ENCODE measurements around the gene COBL.

Gene COBL

DNA sequence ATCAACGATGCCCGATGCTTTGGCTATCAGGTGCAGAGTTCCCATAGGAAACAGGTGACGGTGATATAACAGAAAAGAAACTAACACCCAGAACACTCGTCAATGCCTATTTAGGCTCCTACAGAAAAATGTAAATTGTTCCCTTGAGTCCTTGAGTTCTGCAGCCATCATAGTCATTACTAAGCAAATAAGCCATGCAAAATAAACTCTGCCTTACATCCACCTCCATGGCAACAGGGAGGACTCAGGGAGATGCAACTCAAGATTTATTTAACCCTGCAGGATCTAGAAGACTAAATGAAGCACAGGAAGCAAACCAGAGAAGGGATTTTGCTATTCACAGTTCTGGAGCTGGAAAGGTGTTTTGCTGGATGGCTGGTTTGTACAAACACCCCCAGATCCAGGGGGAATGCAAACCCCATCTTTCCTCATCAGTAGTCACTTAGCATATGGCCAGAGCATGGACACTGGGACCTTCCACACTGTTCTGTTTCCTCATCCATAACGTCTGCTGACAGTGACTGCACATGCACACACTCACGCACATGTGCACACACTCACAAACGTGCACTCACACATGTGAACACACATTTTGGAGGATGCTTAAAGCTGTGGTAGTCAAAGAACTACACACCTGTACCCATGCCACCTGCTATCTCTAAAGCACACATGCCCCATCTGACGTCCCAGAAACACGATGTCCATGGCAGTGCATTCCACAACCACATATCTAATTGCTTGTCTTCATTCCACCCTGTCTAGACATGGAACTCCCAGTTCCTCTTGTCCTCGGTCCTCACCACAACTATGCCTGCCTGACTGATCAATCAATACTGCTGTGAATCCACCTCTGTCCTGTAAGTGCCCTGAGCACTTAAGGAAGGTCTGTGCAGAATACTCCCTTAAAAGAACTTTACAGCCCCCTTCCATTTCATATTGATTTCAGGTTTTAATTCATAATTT, 178.2 kb downstream of the COBL start:
- no peak for DNase-seq
- Histone ChIP-seq H3K9me3 (ENCODE audit: control extremely low read depth in 1 of 5, control insufficient read depth in 4 of 5, insufficient read depth in 2 of 5, low read depth in 1 of 5, low read length in 4 of 5) (peaks cover 0 to 5% (median 0%) of the 10 kb centered on the region in 5 experiments), H3K4me3 (ENCODE audit: control insufficient read depth in 1 of 7, extremely low read depth in 1 of 7, insufficient read depth in 4 of 7, low read depth in 2 of 7, low read length in 6 of 7) (no peak overlapping the region), H3K27me3 (replicated peaks in 2 of 5; ENCODE audit: control insufficient read depth in 4 of 5, insufficient read depth in 5 of 5, low read length in 4 of 5) (peaks cover 0 to 2% (median 0%) of the 10 kb centered on the region in 5 experiments), H3K27ac (ENCODE audit: insufficient read depth in 1 of 2, low read depth in 1 of 2, low read length in 2 of 2, poor library complexity in 1 of 2, severe bottlenecking in 2 of 2) (no peak overlapping the region), H3K36me3 (ENCODE audit: control insufficient read depth in 4 of 4, insufficient read depth in 4 of 4, low read length in 3 of 4) (no peaks in the 10 kb centered on the region), H3K4me1 (ENCODE audit: control extremely low read depth in 1 of 4, control insufficient read depth in 4 of 4, insufficient read depth in 4 of 4, low read length in 3 of 4) (peaks cover 15 to 44% (median 25%) of the 10 kb centered on the region in 4 experiments)
- 95% methylated on average over 10 of the region's 10 CpGs for WGBS (ENCODE audit: insufficient coverage)
- CTCF ChIA-PET = interaction anchor here (0.6 kb wide), 2 partner anchors 35 to 70 kb away, joined by 3 read pairs; no protein-coding TSS in a partner anchor
- POLR2A ChIA-PET = no interaction called here

GRCh38 chr7:51135576-51135975, 181.0 kb downstream of the COBL start:
- Histone ChIP-seq H3K27ac (ENCODE audit: insufficient read depth in 1 of 2, low read depth in 1 of 2, low read length in 2 of 2, poor library complexity in 1 of 2, severe bottlenecking in 2 of 2) (no peak overlapping the region), H3K4me3 (ENCODE audit: control insufficient read depth in 1 of 7, extremely low read depth in 1 of 7, insufficient read depth in 4 of 7, low read depth in 2 of 7, low read length in 6 of 7) (no peak overlapping the region), H3K9me3 (ENCODE audit: control extremely low read depth in 1 of 5, control insufficient read depth in 4 of 5, insufficient read depth in 2 of 5, low read depth in 1 of 5, low read length in 4 of 5) (peaks cover 0 to 11% (median 0%) of the 10 kb centered on the region in 5 experiments), H3K4me1 (ENCODE audit: control extremely low read depth in 1 of 4, control insufficient read depth in 4 of 4, insufficient read depth in 4 of 4, low read length in 3 of 4) (peaks cover 9 to 23% (median 14%) of the 10 kb centered on the region in 4 experiments), H3K36me3 (ENCODE audit: control insufficient read depth in 4 of 4, insufficient read depth in 4 of 4, low read length in 3 of 4) (no peaks in the 10 kb centered on the region), H3K27me3 (replicated peaks in 2 of 5; ENCODE audit: control insufficient read depth in 4 of 5, insufficient read depth in 5 of 5, low read length in 4 of 5) (peaks cover 0 to 2% (median 0%) of the 10 kb centered on the region in 5 experiments)
- DNase-seq = no peak
- CTCF ChIA-PET = interaction anchor here (0.6 to 1.5 kb wide), 8 partner anchors 8 to 710 kb away, joined by 3 to 4 read pairs (median 3); no protein-coding TSS in a partner anchor
- POLR2A ChIA-PET = no interaction called here
- 91% methylated on average over 2 of the region's 2 CpGs for WGBS (ENCODE audit: insufficient coverage)

- CTCF ChIA-PET = interaction anchor here (0.6 to 1.3 kb wide), 2 partner anchors 10 to 456 kb away, joined by 4 read pairs; no protein-coding TSS in a partner anchor
- H3K4me1 ChIP-seq (ENCODE audit: control extremely low read depth in 1 of 4, control insufficient read depth in 4 of 4, insufficient read depth in 4 of 4, low read length in 3 of 4) = peaks cover 0 to 7% (median under 1%) of the 10 kb centered on the region in 4 experiments
- WGBS (ENCODE audit: insufficient coverage) = no CpG with 5 or more reads among the region's 4 CpGs
- no peaks in the 10 kb centered on the region for H3K36me3 ChIP-seq (ENCODE audit: control insufficient read depth in 4 of 4, insufficient read depth in 4 of 4, low read length in 3 of 4)
- H3K27ac ChIP-seq (ENCODE audit: insufficient read depth in 1 of 2, low read depth in 1 of 2, low read length in 2 of 2, poor library complexity in 1 of 2, severe bottlenecking in 2 of 2) = no peak overlapping the region
- peaks cover 0 to 11% (median 0%) of the 10 kb centered on the region in 5 experiments for H3K9me3 ChIP-seq (ENCODE audit: control extremely low read depth in 1 of 5, control insufficient read depth in 4 of 5, insufficient read depth in 2 of 5, low read depth in 1 of 5, low read length in 4 of 5)
- no peak for DNase-seq
- peaks cover 0 to 2% (median 0%) of the 10 kb centered on the region in 5 experiments for H3K27me3 ChIP-seq (replicated peaks in 2 of 5; ENCODE audit: control insufficient read depth in 4 of 5, insufficient read depth in 5 of 5, low read length in 4 of 5)
- no peak overlapping the region for H3K4me3 ChIP-seq (ENCODE audit: control insufficient read depth in 1 of 7, extremely low read depth in 1 of 7, insufficient read depth in 4 of 7, low read depth in 2 of 7, low read length in 6 of 7)
- POLR2A ChIA-PET = no interaction called here
Measured at GRCh38 chr7:51134013-51134441, 182.6 kb downstream of the COBL start.

GRCh38 chr7:51132661-51133060, 183.9 kb downstream of the COBL start:
- H3K4me1 ChIP-seq (ENCODE audit: control extremely low read depth in 1 of 4, control insufficient read depth in 4 of 4, insufficient read depth in 4 of 4, low read length in 3 of 4) = no peaks in the 10 kb centered on the region
- peaks cover 0 to 11% (median 0%) of the 10 kb centered on the region in 5 experiments for H3K9me3 ChIP-seq (ENCODE audit: control extremely low read depth in 1 of 5, control insufficient read depth in 4 of 5, insufficient read depth in 2 of 5, low read depth in 1 of 5, low read length in 4 of 5)
- no peak overlapping the region for H3K4me3 ChIP-seq (ENCODE audit: control insufficient read depth in 1 of 7, extremely low read depth in 1 of 7, insufficient read depth in 4 of 7, low read depth in 2 of 7, low read length in 6 of 7)
- no peaks in the 10 kb centered on the region for H3K36me3 ChIP-seq (ENCODE audit: control insufficient read depth in 4 of 4, insufficient read depth in 4 of 4, low read length in 3 of 4)
- POLR2A ChIA-PET = no interaction called here
- no peaks in the 10 kb centered on the region for H3K27me3 ChIP-seq (replicated peaks in 2 of 5; ENCODE audit: control insufficient read depth in 4 of 5, insufficient read depth in 5 of 5, low read length in 4 of 5)
- CTCF ChIA-PET = no interaction called here
- no peak for DNase-seq
- 100% methylated on average over 2 of the region's 3 CpGs for WGBS (ENCODE audit: insufficient coverage)
- no peak overlapping the region for H3K27ac ChIP-seq (ENCODE audit: insufficient read depth in 1 of 2, low read depth in 1 of 2, low read length in 2 of 2, poor library complexity in 1 of 2, severe bottlenecking in 2 of 2)

GRCh38 chr7:51129527-51130472, 186.8 kb downstream of the COBL start:
- CTCF ChIA-PET = interaction anchor here (1.5 kb wide), 2 partner anchors 10 to 33 kb away, joined by 3 to 4 read pairs; no protein-coding TSS in a partner anchor
- Histone ChIP-seq H3K27me3 (replicated peaks in 2 of 5; ENCODE audit: control insufficient read depth in 4 of 5, insufficient read depth in 5 of 5, low read length in 4 of 5) (no peaks in the 10 kb centered on the region), H3K36me3 (ENCODE audit: control insufficient read depth in 4 of 4, insufficient read depth in 4 of 4, low read length in 3 of 4) (no peaks in the 10 kb centered on the region), H3K4me3 (ENCODE audit: control insufficient read depth in 1 of 7, extremely low read depth in 1 of 7, insufficient read depth in 4 of 7, low read depth in 2 of 7, low read length in 6 of 7) (no peak overlapping the region), H3K9me3 (ENCODE audit: control extremely low read depth in 1 of 5, control insufficient read depth in 4 of 5, insufficient read depth in 2 of 5, low read depth in 1 of 5, low read length in 4 of 5) (peaks cover 0 to 6% (median 0%) of the 10 kb centered on the region in 5 experiments), H3K4me1 (ENCODE audit: control extremely low read depth in 1 of 4, control insufficient read depth in 4 of 4, insufficient read depth in 4 of 4, low read length in 3 of 4) (no peaks in the 10 kb centered on the region), H3K27ac (ENCODE audit: insufficient read depth in 1 of 2, low read depth in 1 of 2, low read length in 2 of 2, poor library complexity in 1 of 2, severe bottlenecking in 2 of 2) (no peak overlapping the region)
- POLR2A ChIA-PET = no interaction called here
- no peak for DNase-seq
- WGBS (ENCODE audit: insufficient coverage) = 98% methylated on average over 6 of the region's 8 CpGs

DNA sequence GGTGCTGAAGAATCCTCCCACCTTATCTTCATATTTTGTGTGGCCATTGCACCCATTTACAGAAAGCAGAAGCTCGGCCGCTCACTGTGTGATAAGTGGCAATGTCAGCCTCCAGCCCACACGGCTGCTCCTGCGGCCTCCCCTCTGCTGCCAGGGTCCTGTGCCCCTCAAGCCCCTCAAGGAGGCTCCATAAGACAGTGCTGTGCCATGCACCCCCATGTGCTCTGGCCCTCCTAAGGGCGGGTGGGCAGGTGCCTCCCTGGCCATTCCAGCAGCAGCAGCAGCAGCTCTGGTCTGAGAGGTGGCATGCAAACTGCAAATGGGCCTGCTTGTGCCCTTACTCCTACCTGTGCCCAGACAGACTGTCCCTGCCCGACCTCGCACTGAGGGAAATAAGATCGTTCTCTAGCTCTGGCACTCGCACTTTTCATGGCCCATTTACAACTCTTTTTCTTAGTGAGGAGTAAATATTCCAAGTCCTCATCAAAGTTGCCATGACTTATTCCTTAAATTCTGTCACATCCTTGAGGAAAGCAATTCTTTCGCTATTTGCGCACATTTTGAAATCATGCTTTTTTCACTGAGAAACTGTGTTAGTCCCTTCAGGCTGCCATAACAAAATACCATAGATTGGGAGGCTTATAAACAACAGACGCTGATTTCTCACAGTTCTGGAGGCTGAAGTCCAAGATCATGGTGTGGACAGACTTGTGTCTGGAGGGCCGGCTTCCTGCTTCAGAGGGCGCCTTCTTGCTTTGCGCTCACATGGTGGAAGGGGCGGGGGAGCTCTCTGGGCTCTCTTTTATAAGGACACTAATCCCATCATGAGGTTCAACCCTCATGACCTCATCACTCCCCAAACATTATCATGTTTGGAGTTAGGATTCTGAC, 187.8 kb downstream of the COBL start:
- no peak overlapping the region for H3K27ac ChIP-seq (ENCODE audit: insufficient read depth in 1 of 2, low read depth in 1 of 2, low read length in 2 of 2, poor library complexity in 1 of 2, severe bottlenecking in 2 of 2)
- H3K27me3 ChIP-seq (replicated peaks in 2 of 5; ENCODE audit: control insufficient read depth in 4 of 5, insufficient read depth in 5 of 5, low read length in 4 of 5) = no peaks in the 10 kb centered on the region
- DNase-seq = no peak
- H3K9me3 ChIP-seq (ENCODE audit: control extremely low read depth in 1 of 5, control insufficient read depth in 4 of 5, insufficient read depth in 2 of 5, low read depth in 1 of 5, low read length in 4 of 5) = peaks cover 0 to 6% (median 0%) of the 10 kb centered on the region in 5 experiments
- no peak overlapping the region for H3K4me3 ChIP-seq (ENCODE audit: control insufficient read depth in 1 of 7, extremely low read depth in 1 of 7, insufficient read depth in 4 of 7, low read depth in 2 of 7, low read length in 6 of 7)
- H3K36me3 ChIP-seq (ENCODE audit: control insufficient read depth in 4 of 4, insufficient read depth in 4 of 4, low read length in 3 of 4) = no peaks in the 10 kb centered on the region
- WGBS (ENCODE audit: insufficient coverage) = 94% methylated on average over 16 of the region's 16 CpGs
- ChIA-PET POLR2A (no interaction called here), CTCF (interaction anchor here (1.5 kb wide), 2 partner anchors 13 to 34 kb away, joined by 4 to 6 read pairs; no protein-coding TSS in a partner anchor)
- H3K4me1 ChIP-seq (ENCODE audit: control extremely low read depth in 1 of 4, control insufficient read depth in 4 of 4, insufficient read depth in 4 of 4, low read length in 3 of 4) = no peaks in the 10 kb centered on the region

Data from common myeloid progenitor, CD34-positive (primary cell).